OCI-M2 (cell line): ENCODE data around the gene VPS26A.
A peak's percentile ranks its signal among the peaks of the same experiment; 100 is the strongest.
"Not testable (repeated sequence)": the region's sequence is repeated elsewhere in the genome, so short reads cannot be mapped to it uniquely, and the experiment has no call there.

ENCODE experiments used
- DNase-seq: peaks from one replicate; lab custom pipeline; 2025; ENCODE audit not compliant: unreplicated experiment; lab: John Stamatoyannopoulos, UW

Gene VPS26A

GRCh38 chr10:69175326-69175725, 51.3 kb downstream of the VPS26A start:
- DNase-seq: not testable (repeated sequence)

- no peak for DNase-seq
Observed at GRCh38 chr10:69176823-69177222, 52.8 kb downstream of the VPS26A start.

GRCh38 chr10:69179089-69179742, 55.2 kb downstream of the VPS26A start:
- DNase-seq: no peak

GRCh38 chr10:69179743-69180524, 56.0 kb downstream of the VPS26A start, which contains the start of gene SUPV3L1:
Gene SUPV3L1 (plus strand): TSS chr10:69180234. CDS start chr10:69180292, 58 bp downstream.
- DNase-seq: peak; percentile 89

GRCh38 chr10:69180525-69181204, 56.7 kb downstream of the VPS26A start:
- no peak for DNase-seq

- DNase-seq: no peak
Observed at GRCh38 chr10:69181433-69181832, 57.5 kb downstream of the VPS26A start.

GRCh38 chr10:69182005-69182404, 58.0 kb downstream of the VPS26A start:
- DNase-seq: no peak

- no peak for DNase-seq
Observed at GRCh38 chr10:69186524-69186923, 62.5 kb downstream of the VPS26A start.

- no peak for DNase-seq
Observed at GRCh38 chr10:69201045-69201444, 77.1 kb downstream of the VPS26A start.

- DNase-seq: no peak
Observed at GRCh38 chr10:69202332-69202731, 78.4 kb downstream of the VPS26A start.

GRCh38 chr10:69208761-69209160, 84.8 kb downstream of the VPS26A start:
- DNase-seq: no peak

GRCh38 chr10:69209787-69210484, 86.0 kb downstream of the VPS26A start:
- DNase-seq: no peak

GRCh38 chr10:69211104-69211503, 87.1 kb downstream of the VPS26A start:
- DNase-seq: no peak

- DNase-seq: no peak
Observed at GRCh38 chr10:69211524-69211923, 87.5 kb downstream of the VPS26A start.

- DNase-seq: no peak
Observed at GRCh38 chr10:69213591-69214311, 89.8 kb downstream of the VPS26A start.

GRCh38 chr10:69214666-69215131, 90.7 kb downstream of the VPS26A start:
- no peak for DNase-seq

- no peak for DNase-seq
Observed at GRCh38 chr10:69215405-69216171, 91.6 kb downstream of the VPS26A start.

GRCh38 chr10:69216577-69217118, 92.7 kb downstream of the VPS26A start:
- no peak for DNase-seq

GRCh38 chr10:69217119-69217754, 93.3 kb downstream of the VPS26A start:
- DNase-seq: no peak
